Peyer's patch (tissue), 4 donors: ENCODE data around the gene IRX5.

ENCODE experiments used
- POLR2A ChIP-seq, 2 donors: fragments of 450-650 bp; IDR thresholded peaks; one replicate each; pipeline ENCODE4 v1.5.1; 2017; ENCODE audit warnings: antibody characterized with exemption in 2 of 2, mild to moderate bottlenecking in 2 of 2, moderate library complexity in 2 of 2
- TF ChIP-seq, protein P1 (sequence below), 6 experiments: fragments of 450-650 bp in 4 of 6; fragments of 200-600 bp in 2 of 6; sonication (generic) in 1 of 6; IDR thresholded peaks; one replicate each; pipeline ENCODE4 v1.5.1; 2017 to 2019; ENCODE audit warnings: antibody characterized with exemption in 6 of 6, mild to moderate bottlenecking in 3 of 6, moderate library complexity in 1 of 6

DNA sequence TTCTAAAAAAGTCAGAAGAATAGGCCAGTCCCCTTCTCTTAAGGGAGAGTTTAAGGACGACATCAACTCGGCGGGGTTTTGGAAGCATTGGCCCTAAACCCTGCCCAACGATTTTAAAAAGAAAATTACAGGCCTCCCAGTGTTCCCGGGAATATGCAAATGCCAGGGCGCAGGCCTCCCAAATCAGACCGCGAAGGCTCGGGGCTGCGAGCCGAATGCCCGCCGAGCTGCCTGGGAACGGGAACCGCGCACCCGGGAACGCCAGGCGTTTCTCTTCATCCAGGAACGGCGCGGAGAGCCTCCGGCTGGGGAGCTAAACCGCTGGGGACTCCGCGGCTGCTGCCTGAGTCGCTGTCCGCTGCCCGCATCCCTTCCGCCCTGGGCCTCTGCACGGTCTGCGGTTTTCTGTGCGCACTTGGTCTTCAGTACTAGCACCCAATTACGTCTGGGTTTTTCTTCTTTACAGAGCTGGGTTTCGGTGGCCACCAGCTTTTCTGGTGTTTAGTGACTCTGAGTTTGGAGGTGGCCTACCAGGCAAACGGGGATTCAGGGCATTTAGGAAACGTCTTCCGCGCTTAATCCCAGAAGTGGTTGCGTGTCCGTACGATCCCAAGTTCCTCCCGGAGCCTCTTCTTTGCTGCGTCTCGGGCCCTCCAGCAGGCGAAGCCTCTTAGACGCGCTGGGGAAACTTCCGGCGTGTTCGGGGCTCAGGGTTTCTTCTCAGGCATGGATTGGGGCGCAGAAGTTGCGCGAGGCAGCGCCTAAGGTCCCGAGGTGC is 5.7 kb downstream of the IRX5 start:
- TF ChIP-seq, protein P1, sequence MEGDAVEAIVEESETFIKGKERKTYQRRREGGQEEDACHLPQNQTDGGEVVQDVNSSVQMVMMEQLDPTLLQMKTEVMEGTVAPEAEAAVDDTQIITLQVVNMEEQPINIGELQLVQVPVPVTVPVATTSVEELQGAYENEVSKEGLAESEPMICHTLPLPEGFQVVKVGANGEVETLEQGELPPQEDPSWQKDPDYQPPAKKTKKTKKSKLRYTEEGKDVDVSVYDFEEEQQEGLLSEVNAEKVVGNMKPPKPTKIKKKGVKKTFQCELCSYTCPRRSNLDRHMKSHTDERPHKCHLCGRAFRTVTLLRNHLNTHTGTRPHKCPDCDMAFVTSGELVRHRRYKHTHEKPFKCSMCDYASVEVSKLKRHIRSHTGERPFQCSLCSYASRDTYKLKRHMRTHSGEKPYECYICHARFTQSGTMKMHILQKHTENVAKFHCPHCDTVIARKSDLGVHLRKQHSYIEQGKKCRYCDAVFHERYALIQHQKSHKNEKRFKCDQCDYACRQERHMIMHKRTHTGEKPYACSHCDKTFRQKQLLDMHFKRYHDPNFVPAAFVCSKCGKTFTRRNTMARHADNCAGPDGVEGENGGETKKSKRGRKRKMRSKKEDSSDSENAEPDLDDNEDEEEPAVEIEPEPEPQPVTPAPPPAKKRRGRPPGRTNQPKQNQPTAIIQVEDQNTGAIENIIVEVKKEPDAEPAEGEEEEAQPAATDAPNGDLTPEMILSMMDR (IDR thresholded peaks at IDR 0.05): no peak
- no peak for TF ChIP-seq POLR2A (IDR thresholded peaks at IDR 0.05)
